IPS DF 4.7 (cell line): ENCODE data around the gene FRMD5.
"Not testable (repeated sequence)": the region's sequence is repeated elsewhere in the genome, so short reads cannot be mapped to it uniquely, and the experiment has no call there.

ENCODE experiments used
- DNase-seq: peaks from one replicate; pipeline ENCODE4 v3.0.0-alpha.2; 2013; ENCODE audit warnings: low spot score; ENCODE audit errors: extremely low read depth

Gene FRMD5

GRCh38 chr15:44034334-44034733 lies 160.7 kb downstream of the FRMD5 start:
- DNase-seq, result no peak

- no peak for DNase-seq
Measured at GRCh38 chr15:44033894-44034293, 161.2 kb downstream of the FRMD5 start.

GRCh38 chr15:44032820-44033219 lies 162.3 kb downstream of the FRMD5 start:
- DNase-seq, result not testable (repeated sequence)

DNA sequence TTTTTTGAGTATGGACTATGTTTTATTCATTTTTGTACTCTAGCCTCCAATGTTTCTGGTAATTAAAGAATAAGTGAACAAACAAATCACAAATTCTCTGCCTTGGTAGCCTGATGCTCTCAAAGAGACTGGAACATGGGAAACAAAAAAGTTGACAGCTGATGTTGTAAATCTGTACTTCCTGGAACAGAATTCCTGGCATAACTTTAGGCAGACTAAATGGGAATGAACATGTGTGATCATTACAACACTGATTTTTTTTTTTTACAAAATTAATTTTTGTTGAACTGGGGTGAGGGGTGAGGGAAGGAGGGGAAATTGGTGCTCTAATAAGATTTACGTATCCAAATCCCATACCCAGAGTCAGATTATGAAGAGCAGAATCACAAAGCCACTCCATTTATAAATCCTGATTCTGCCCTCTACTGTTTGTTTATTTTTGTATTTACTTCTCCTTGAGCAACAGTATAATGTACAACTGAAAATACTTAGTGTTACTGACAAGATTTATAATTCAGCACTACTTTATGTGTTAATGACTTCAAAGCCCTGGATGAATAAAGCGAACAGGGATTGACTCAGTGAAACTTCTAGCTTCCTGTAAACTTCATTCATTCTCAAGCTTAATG lies 165.0 kb downstream of the FRMD5 start:
- no peak for DNase-seq

DNA sequence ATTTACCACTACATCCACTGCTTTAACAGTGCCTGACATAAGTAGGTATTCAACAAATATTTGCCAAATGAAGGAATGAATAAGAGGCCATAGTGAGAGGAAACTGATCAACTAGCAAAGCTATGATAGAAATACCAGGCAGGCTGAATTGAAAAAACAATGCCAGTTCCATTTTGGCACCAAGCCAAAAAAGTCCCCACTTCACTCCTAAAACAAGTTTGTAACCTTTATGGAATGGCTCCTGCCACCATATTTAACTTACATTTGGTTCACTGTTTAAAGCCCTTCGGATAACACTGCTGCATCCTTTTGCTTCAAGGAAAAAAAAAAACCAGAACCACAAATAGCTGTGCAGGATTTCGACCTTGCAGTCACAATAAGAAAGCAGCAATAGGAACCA lies 166.1 kb downstream of the FRMD5 start:
- DNase-seq, result no peak

DNA sequence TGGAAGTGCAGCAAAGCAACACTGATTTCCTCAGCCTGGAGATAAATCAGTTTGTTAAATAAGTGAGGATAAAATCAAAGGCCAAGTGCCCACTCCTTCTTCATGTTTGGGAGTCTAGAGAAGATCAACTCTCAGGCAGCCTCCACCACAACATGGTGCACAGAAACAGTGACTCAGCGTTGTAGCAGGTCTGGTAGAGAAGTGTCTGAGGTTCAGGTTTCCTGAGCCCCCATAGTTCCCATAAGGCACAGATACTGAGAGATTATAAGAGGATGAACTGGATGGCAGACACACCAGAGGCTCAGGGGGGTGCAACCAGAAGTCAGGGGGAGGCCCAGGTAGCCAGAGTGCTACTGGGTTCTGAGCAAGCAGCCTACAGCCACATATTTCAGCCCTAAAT lies 166.7 kb downstream of the FRMD5 start:
- DNase-seq, result no peak

GRCh38 chr15:44024155-44024554 lies 170.9 kb downstream of the FRMD5 start:
- DNase-seq, result no peak

- no peak for DNase-seq
Measured at GRCh38 chr15:44023176-44023575, 171.9 kb downstream of the FRMD5 start.

- no peak for DNase-seq
Measured at GRCh38 chr15:44018151-44018550, 176.9 kb downstream of the FRMD5 start.

DNA sequence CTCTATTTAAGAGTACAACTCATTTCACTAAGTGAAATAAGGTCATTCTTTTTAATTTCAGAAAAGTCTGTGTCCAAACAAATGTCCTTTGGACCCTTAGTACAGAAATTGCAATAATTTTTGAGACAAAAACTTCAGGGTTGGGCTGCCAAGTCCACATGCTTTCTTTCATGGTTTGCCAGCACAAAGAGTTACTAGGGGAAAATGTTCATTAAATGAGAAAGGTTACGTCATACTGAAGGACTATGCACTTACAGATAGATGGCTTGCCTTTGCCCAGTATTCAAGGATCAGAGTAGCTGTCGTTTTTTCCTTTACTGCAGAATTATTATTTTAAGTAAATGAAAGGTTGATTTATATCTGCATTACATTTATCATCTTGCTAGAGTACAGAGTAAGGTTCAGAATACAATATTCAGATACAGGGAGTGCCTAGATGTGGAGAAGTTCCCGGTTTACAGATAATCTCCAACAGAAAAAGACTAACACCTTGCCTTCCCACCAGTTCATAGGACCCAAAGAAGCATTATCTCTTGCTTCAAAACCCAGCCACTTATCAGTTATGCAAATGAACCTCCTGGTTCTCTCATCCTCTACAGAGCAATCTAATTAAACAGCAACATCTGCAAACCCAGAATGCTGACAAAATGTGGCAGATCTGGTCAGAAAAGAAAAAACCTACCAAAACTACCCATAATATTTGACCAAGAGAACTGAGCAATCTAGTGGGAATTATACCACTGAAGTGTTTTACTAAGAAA lies 179.3 kb downstream of the FRMD5 start:
- no peak for DNase-seq

- no peak for DNase-seq
Measured at GRCh38 chr15:44011238-44011854, 183.7 kb downstream of the FRMD5 start.

GRCh38 chr15:44010089-44010488 lies 185.0 kb downstream of the FRMD5 start:
- no peak for DNase-seq

DNA sequence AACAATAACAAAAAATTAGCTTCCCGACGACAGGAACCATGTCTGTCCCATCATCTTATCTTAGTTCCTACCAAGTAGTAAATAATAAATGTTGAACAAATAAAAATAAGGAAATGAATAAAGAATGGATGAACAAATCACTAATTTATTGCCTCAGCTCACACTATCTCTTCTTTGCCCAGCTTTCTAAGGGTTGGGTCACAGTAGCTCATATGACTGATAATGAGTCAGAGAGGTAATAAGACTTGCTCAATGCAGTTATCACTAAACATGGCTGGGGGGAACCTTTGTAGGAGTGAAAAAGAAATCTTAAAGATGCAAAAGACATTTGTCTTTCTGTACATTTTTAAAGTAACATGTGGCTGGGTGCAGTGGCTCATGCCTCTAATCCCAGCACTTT lies 186.0 kb downstream of the FRMD5 start:
- no peak for DNase-seq

DNA sequence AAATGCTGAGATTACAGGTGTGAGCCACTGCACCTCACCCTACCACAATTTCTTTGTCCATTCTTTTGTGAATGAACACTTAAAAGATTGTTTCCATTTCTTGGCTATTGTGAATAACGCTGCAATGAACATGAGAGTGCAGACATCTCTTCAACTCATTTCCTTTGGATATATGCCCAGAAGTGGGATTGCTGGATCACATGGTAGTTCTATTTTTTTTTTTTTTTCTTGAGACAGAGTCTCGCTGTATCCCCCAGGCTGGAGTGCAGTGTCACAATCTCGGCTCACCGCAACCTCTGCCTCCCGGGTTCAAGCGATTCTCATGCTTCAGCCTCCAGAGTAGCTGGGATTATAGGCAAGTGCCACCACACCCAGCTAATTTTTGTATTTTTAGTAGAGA lies 194.8 kb downstream of the FRMD5 start:
- DNase-seq, result not testable (repeated sequence)

GRCh38 chr15:43998607-43999006 lies 196.5 kb downstream of the FRMD5 start:
- no peak for DNase-seq

DNA sequence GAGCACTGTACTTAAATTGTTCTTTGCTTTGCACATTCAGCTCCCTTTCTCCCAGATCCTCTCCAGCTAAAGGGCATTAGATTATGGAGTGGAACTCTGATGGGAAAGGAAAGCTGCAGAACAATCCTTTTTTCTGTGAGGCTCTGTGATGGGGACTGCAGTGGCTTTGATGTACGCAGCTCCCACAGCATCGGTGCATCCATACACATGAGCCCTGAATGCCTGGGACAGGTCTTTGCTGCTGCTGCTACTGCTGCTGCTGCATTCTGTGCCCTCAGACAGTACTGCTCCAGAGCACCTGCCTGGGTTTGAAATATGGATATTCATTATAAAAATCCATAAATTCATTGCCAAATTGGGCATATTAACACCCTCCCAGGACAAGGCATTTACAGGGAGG lies 203.9 kb downstream of the FRMD5 start:
- DNase-seq, result no peak

DNA sequence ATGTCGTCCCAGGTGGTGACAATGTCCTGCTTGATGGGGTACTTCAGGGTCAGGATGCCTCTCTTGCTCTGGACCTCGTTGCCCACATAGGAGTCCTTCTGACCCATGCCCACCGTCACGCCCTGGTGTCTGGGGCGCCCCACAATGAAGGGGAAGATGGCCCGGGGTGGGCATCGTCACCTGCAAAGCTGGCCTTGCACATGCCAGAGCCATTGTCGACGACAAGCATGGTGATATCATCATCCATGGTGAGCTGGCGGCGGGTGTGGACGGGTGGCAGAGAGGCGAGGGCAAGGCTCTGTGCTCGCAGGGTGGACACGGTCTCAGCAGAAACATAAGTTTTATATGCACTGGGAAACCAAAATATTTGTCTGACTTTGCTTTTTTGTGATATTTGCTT lies 205.1 kb downstream of the FRMD5 start:
- DNase-seq, result no peak

- DNase-seq, result no peak
Measured at GRCh38 chr15:43988900-43989299, 206.2 kb downstream of the FRMD5 start.

- DNase-seq, result no peak
Measured at GRCh38 chr15:43987924-43988323, 207.1 kb downstream of the FRMD5 start.

- no peak for DNase-seq
Measured at GRCh38 chr15:43985976-43986680, 208.9 kb downstream of the FRMD5 start.

- no peak for DNase-seq
Measured at GRCh38 chr15:43981576-43981975, 213.5 kb downstream of the FRMD5 start.
